H1 (cell line): ENCODE results near the gene TMEM178B. TPM values are rescaled to one million over a fixed set of nuclear protein-coding genes. Genes with fewer than 3 reads are reported as not detected.

Experiments
- CTCF ChIA-PET: fragments of 300-600 bp; sonication (Branson Sonifier 250); formaldehyde crosslinking; loops from one replicate; lab custom pipeline; 2021; ENCODE audit not compliant: partially characterized antibody; lab: Charles Lee
- POLR2A ChIA-PET: fragments of 300-600 bp; sonication (Branson Sonifier 250); formaldehyde crosslinking; loops from one replicate; lab custom pipeline; 2021; ENCODE audit warnings: inconsistent platforms; ENCODE audit not compliant: partially characterized antibody; lab: Charles Lee
- DNase-seq, 2 experiments: peaks; one replicate each; pipeline versions ENCODE4 v3.0.0 to v3.0.0-alpha.2; 2010 to 2022; ENCODE audit warnings: low spot score in 2 of 2, low read depth in 1 of 2, mixed read lengths in 1 of 2
- FAIRE-seq: peaks from 2 replicates; lab custom pipeline; 2011; peaks lifted over from hg19 to GRCh38; lab: Jason Lieb, UNC
- H2AFZ ChIP-seq: 2 replicates; pipeline ENCODE4 v1.8.1; 2012; ENCODE audit warnings: low read length, inconsistent platforms
- H2AK5ac ChIP-seq: 2 replicates; pipeline ENCODE4 v1.6.1; 2013; ENCODE audit warnings: low read depth, low read length
- H2BK120ac ChIP-seq: replicated peaks from 2 replicates; pipeline ENCODE3; 2013; ENCODE audit warnings: low read depth, low read length, inconsistent platforms
- H2BK12ac ChIP-seq: 2 replicates; pipeline ENCODE4 v1.6.1; 2013; ENCODE audit warnings: low read depth, low read length
- H2BK15ac ChIP-seq: 2 replicates; pipeline ENCODE4 v1.6.1; 2013; ENCODE audit warnings: low read length
- H2BK20ac ChIP-seq: 2 replicates; pipeline ENCODE4 v1.6.1; 2013; ENCODE audit warnings: low read length
- H2BK5ac ChIP-seq: 2 replicates; pipeline ENCODE4 v1.6.1; 2013; ENCODE audit warnings: low read depth, low read length
- H3K14ac ChIP-seq: 2 replicates; pipeline ENCODE4 v1.6.1; 2013; ENCODE audit warnings: inconsistent platforms; ENCODE audit not compliant: insufficient read length
- H3K18ac ChIP-seq: 2 replicates; pipeline ENCODE4 v1.6.1; 2013; ENCODE audit warnings: low read length; ENCODE audit errors: extremely low read depth
- H3K23ac ChIP-seq: 2 replicates; pipeline ENCODE4 v1.6.1; 2013; ENCODE audit warnings: inconsistent platforms; ENCODE audit not compliant: insufficient read length
- H3K23me2 ChIP-seq: 2 replicates; pipeline ENCODE4 v1.6.1; 2013; ENCODE audit warnings: low read depth, low read length
- H3K27ac ChIP-seq: 2 replicates; pipeline ENCODE4 v1.6.1; 2011; ENCODE audit warnings: low read depth, low read length, inconsistent platforms
- H3K27me3 ChIP-seq, 4 experiments: replicated peaks in 1 of 4; 1 replicate in 1 of 4; 2 replicates in 3 of 4; pipeline versions ENCODE4 v1.6.1 to v1.8.1; 2011 to 2013; ENCODE audit warnings: low read length in 3 of 4, mild to moderate bottlenecking in 3 of 4, inconsistent platforms in 2 of 4, mixed read lengths in 2 of 4, moderate library complexity in 1 of 4; ENCODE audit not compliant: control insufficient read depth in 3 of 4, insufficient read depth in 3 of 4; ENCODE audit errors: extremely low read depth in 1 of 4
- H3K36me3 ChIP-seq, 4 experiments: 2 replicates each; pipeline versions ENCODE4 v1.6.1 to v1.8.1; 2011 to 2013; ENCODE audit warnings: mild to moderate bottlenecking in 4 of 4, low read length in 3 of 4, moderate library complexity in 2 of 4, control low read depth in 1 of 4, inconsistent platforms in 1 of 4; ENCODE audit not compliant: insufficient read depth in 4 of 4, control insufficient read depth in 2 of 4
- H3K4ac ChIP-seq: replicated peaks from 2 replicates; pipeline ENCODE3; 2013; ENCODE audit warnings: low read length, low read depth, mixed read lengths, inconsistent platforms; ENCODE audit not compliant: insufficient read length
- H3K4me1 ChIP-seq, 4 experiments: replicated peaks in 1 of 4; 1 replicate in 1 of 4; 2 replicates in 3 of 4; pipeline versions ENCODE4 v1.6.1 to v1.8.1; 2011 to 2013; ENCODE audit warnings: low read length in 3 of 4, inconsistent platforms in 2 of 4, mixed read lengths in 1 of 4; ENCODE audit not compliant: insufficient read depth in 4 of 4, control insufficient read depth in 3 of 4
- H3K4me2 ChIP-seq, 2 experiments: 2 replicates each; pipeline versions ENCODE4 v1.6.1 to v1.8.1; 2011 to 2013; ENCODE audit warnings: low read depth in 2 of 2, low read length in 2 of 2, control low read depth in 1 of 2, inconsistent platforms in 1 of 2, mild to moderate bottlenecking in 1 of 2; ENCODE audit not compliant: insufficient read depth in 1 of 2
- H3K4me3 ChIP-seq, 4 experiments: fragments of 200-600, 300-600 bp in 1 of 4; sonication (generic), shearing (Covaris generic), sonication (Bioruptor Twin) in 1 of 4; 2 replicates each; pipeline versions ENCODE4 v1.5.1 to v1.8.1; 2011 to 2016; ENCODE audit warnings: low read length in 4 of 4, low read depth in 3 of 4, control low read depth in 2 of 4, inconsistent platforms in 2 of 4, mild to moderate bottlenecking in 2 of 4, mixed read lengths in 1 of 4, moderate library complexity in 1 of 4; ENCODE audit not compliant: insufficient read depth in 2 of 4; ENCODE audit errors: extremely low read depth in 1 of 4
- H3K56ac ChIP-seq: replicated peaks from 2 replicates; pipeline ENCODE3; 2013; ENCODE audit warnings: low read depth, mild to moderate bottlenecking, mixed read lengths, low read length, inconsistent platforms; ENCODE audit not compliant: insufficient read length
- H3K79me1 ChIP-seq: 2 replicates; pipeline ENCODE4 v1.6.1; 2013; ENCODE audit warnings: low read depth, low read length, control low read depth
- H3K79me2 ChIP-seq, 2 experiments: 2 replicates each; pipeline versions ENCODE4 v1.6.1 to v1.8.1; 2012 to 2013; ENCODE audit warnings: low read length in 2 of 2, mild to moderate bottlenecking in 2 of 2, inconsistent platforms in 1 of 2; ENCODE audit not compliant: insufficient read depth in 2 of 2, control insufficient read depth in 1 of 2
- H3K9ac ChIP-seq, 4 experiments: replicated peaks in 1 of 4; 1 replicate in 1 of 4; 2 replicates in 3 of 4; pipeline versions ENCODE4 v1.6.1 to v1.8.1; 2011 to 2013; ENCODE audit warnings: low read depth in 3 of 4, low read length in 3 of 4, control low read depth in 2 of 4, mild to moderate bottlenecking in 2 of 4, moderate library complexity in 2 of 4, inconsistent platforms in 1 of 4; ENCODE audit errors: extremely low read depth in 1 of 4
- H3K9me3 ChIP-seq, 2 experiments: 2 replicates each; pipeline versions ENCODE4 v1.6.1 to v1.8.1; 2012 to 2013; ENCODE audit warnings: mild to moderate bottlenecking in 2 of 2, moderate library complexity in 2 of 2, control low read depth in 1 of 2, inconsistent platforms in 1 of 2, low read depth in 1 of 2, low read length in 1 of 2, mixed read lengths in 1 of 2; ENCODE audit not compliant: insufficient read depth in 2 of 2
- H4K20me1 ChIP-seq, 2 experiments: replicated peaks in 1 of 2; 2 replicates each; pipeline versions ENCODE3 to v1.8.1; 2011 to 2013; ENCODE audit warnings: inconsistent platforms in 2 of 2, low read length in 2 of 2, mild to moderate bottlenecking in 1 of 2; ENCODE audit not compliant: insufficient read depth in 2 of 2, control insufficient read depth in 1 of 2
- H4K5ac ChIP-seq: 2 replicates; pipeline ENCODE4 v1.6.1; 2013; ENCODE audit warnings: low read length, low read depth, mixed read lengths, inconsistent platforms; ENCODE audit not compliant: insufficient read length
- H4K8ac ChIP-seq: 2 replicates; pipeline ENCODE4 v1.8.0; 2013; ENCODE audit warnings: mild to moderate bottlenecking, moderate library complexity, low read length, inconsistent platforms; ENCODE audit not compliant: insufficient read depth; ENCODE audit errors: extremely low read depth
- H4K91ac ChIP-seq: replicated peaks from 2 replicates; pipeline ENCODE3; 2013; ENCODE audit warnings: low read length, mixed read lengths, inconsistent platforms; ENCODE audit not compliant: insufficient read length
- ASH2L ChIP-seq: fragments of 200-600, 300-600 bp; sonication (generic); IDR thresholded peaks from one replicate; pipeline ENCODE4 v1.7.1; 2017; ENCODE audit warnings: low read length
- CHD2 ChIP-seq: IDR thresholded peaks from 2 replicates; pipeline ENCODE4 v1.6.1; 2012; ENCODE audit warnings: low read length, improper control_type of control experiment
- GTF2F1 ChIP-seq: IDR thresholded peaks from 2 replicates; pipeline ENCODE4 v1.6.1; 2012; ENCODE audit warnings: low read depth, low read length, improper control_type of control experiment, borderline replicate concordance
- SAP30 ChIP-seq: fragments of 300-600 bp; sonication (generic); IDR thresholded peaks from 2 replicates; pipeline ENCODE4 v1.7.1; 2012; ENCODE audit warnings: low read length, moderate library complexity, mild to moderate bottlenecking, inconsistent platforms; ENCODE audit not compliant: insufficient read depth, insufficient replicate concordance
- SP1 ChIP-seq: IDR thresholded peaks from 2 replicates; pipeline ENCODE4 v1.6.1; 2011; ENCODE audit warnings: low read depth, low read length
- SUZ12 ChIP-seq: fragments of 200-600 bp; sonication (generic); IDR thresholded peaks from 2 replicates; pipeline ENCODE4 v1.6.1; 2012; ENCODE audit warnings: mild to moderate bottlenecking, inconsistent platforms, low read length, moderate library complexity, mixed read lengths
- TEAD4 ChIP-seq: IDR thresholded peaks from 2 replicates; pipeline ENCODE4 v1.6.1; 2012; ENCODE audit warnings: low read depth, low read length, inconsistent platforms, mixed read lengths
- WGBS, 2 experiments: shearing (Covaris generic) in 1 of 2; methylation state at CpG; one replicate each; pipeline versions ENCODE4 v1.1.6 to v1.1.7; 2013 to 2015; ENCODE audit warnings: low lambda C conversion rate in 2 of 2, mixed read lengths in 2 of 2, inconsistent platforms in 1 of 2, low coverage in 1 of 2, missing lambda C conversion rate in 1 of 2; ENCODE audit not compliant: insufficient replicate concordance in 2 of 2, insufficient coverage in 1 of 2, insufficient read length in 1 of 2; ENCODE audit errors: extremely low coverage in 1 of 2, missing lambda C conversion rate in 1 of 2; 5-methylcytosine and 5-hydroxymethylcytosine counted together
- polyA plus RNA-seq, 7 experiments: library from polyadenylated mRNA; depleted of rRNA in 3 of 7; stranded (reverse) in 5 of 7; unstranded in 2 of 7; fragments of >200 nt in 5 of 7; fragments of 200-250 nt in 2 of 7; gene quantifications; 1 replicate in 5 of 7; 2 replicates in 1 of 7; 4 replicates in 1 of 7; pipeline versions ENCODE4 v1.2.1 to v1.2.3, GENCODE V29; 2011 to 2013; ENCODE audit warnings: missing spikeins in 2 of 7, mixed read lengths in 2 of 7
- total RNA-seq: library from RNA; stranded (reverse); fragmentation: NEBNext Ultra II Directional; extraction: Animal tissue kit (Norgen Biotek cat#: 25700); gene quantifications from 2 replicates; pipeline ENCODE4 v1.2.1, GENCODE V29; 2021
- TF ChIP-seq, protein P1 (sequence below): IDR thresholded peaks from 2 replicates; pipeline ENCODE4 v1.6.1; 2012; ENCODE audit warnings: inconsistent platforms
- TF ChIP-seq, protein P2 (sequence below), 3 experiments: IDR thresholded peaks; 1 replicate in 2 of 3; 2 replicates in 1 of 3; pipeline versions ENCODE4 v1.5.1 to v1.6.1; 2011; ENCODE audit warnings: low read length in 3 of 3, mild to moderate bottlenecking in 3 of 3, inconsistent platforms in 2 of 3, low read depth in 1 of 3, moderate library complexity in 1 of 3; ENCODE audit not compliant: insufficient read depth in 1 of 3; ENCODE audit errors: control extremely low read depth in 1 of 3

The TMEM178B gene
- total and polyA plus RNA-seq, 2 of the 8 experiments (the other 6 are each of a cell fraction or from before 2014, with no cell fraction given) = 5.3 to 18.1 TPM

DNA sequence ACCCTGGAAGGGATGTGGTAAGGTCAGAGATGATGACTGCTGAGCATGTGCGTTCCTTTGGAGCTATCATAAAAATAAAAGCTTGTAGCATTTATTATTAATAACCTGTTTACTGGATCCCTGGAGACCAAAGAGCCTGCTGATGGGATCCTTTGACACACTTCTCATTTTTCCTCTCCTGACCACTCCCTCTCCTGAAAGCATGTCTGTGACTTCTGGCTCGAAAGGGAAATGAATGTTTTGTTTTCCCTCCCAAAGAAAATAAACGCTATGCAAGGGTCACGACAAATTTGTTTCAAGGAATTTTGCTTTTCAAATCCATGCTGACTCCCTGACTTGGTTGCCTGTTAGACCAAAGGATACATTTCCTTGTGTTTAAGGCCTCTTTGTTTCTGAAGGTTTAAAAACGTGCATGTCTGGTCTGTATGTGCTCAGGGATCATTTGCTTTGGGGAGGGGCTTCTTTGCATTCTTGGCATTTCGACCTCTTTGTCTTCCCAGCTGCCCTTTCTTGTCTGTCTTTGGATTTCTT is 292.3 kb downstream of the TMEM178B start:
- TF ChIP-seq SUZ12 (no peak), GTF2F1 (no peak), SP1 (0 out of 2 replicates have a peak, but pooled peaks have one; percentile 41), SAP30 (no peak), CHD2 (no peak), ASH2L (no peak), TEAD4 (peak; percentile 95)
- TF ChIP-seq, protein P1, sequence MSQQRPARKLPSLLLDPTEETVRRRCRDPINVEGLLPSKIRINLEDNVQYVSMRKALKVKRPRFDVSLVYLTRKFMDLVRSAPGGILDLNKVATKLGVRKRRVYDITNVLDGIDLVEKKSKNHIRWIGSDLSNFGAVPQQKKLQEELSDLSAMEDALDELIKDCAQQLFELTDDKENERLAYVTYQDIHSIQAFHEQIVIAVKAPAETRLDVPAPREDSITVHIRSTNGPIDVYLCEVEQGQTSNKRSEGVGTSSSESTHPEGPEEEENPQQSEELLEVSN = peak; percentile 42; the same call in 1 of the 2 replicates
- TF ChIP-seq, protein P2, sequence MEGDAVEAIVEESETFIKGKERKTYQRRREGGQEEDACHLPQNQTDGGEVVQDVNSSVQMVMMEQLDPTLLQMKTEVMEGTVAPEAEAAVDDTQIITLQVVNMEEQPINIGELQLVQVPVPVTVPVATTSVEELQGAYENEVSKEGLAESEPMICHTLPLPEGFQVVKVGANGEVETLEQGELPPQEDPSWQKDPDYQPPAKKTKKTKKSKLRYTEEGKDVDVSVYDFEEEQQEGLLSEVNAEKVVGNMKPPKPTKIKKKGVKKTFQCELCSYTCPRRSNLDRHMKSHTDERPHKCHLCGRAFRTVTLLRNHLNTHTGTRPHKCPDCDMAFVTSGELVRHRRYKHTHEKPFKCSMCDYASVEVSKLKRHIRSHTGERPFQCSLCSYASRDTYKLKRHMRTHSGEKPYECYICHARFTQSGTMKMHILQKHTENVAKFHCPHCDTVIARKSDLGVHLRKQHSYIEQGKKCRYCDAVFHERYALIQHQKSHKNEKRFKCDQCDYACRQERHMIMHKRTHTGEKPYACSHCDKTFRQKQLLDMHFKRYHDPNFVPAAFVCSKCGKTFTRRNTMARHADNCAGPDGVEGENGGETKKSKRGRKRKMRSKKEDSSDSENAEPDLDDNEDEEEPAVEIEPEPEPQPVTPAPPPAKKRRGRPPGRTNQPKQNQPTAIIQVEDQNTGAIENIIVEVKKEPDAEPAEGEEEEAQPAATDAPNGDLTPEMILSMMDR (IDR thresholded peaks at IDR 0.05; ENCODE audit: control extremely low read depth in 1 of 3, insufficient read depth in 1 of 3, low read depth in 1 of 3, low read length in 3 of 3) = no peak
- TF ChIP-seq, all 59 proteins: peak for 3
- no peak overlapping the region for H3K23ac ChIP-seq
- peaks cover 6 to 24% (median 14%) of the 10 kb centered on the region in 4 experiments for H3K4me1 ChIP-seq
- H4K91ac ChIP-seq = peak overlapping the region; percentile 32
- H2BK15ac ChIP-seq = 0 out of 2 replicates have a peak overlapping the region, but pooled peaks have one; percentile 76
- H3K79me1 ChIP-seq = no peaks in the 10 kb centered on the region; the same call in 1 of the 2 replicates
- H3K27ac ChIP-seq = no peak overlapping the region
- DNase-seq = no peak
- ChIA-PET CTCF (interaction anchor here (1.0 kb wide), 1 partner anchor 167 kb away, joined by 3 read pairs; no protein-coding TSS in a partner anchor), POLR2A (interaction anchor here (0.6 to 1.6 kb wide), 3 partner anchors 32 to 73 kb away, joined by 3 read pairs; no protein-coding TSS in a partner anchor)
- H3K36me3 ChIP-seq = no peaks in the 10 kb centered on the region
- H2BK5ac ChIP-seq = no peak overlapping the region
- no peaks in the 10 kb centered on the region for H3K9me3 ChIP-seq
- H3K18ac ChIP-seq = peak overlapping the region; percentile 7; the same call in 1 of the 2 replicates
- peak overlapping the region; percentile 67; the same call in 1 of the 2 replicates for H2AFZ ChIP-seq
- H3K79me2 ChIP-seq = no peaks in the 10 kb centered on the region
- H3K4me2 ChIP-seq = peak overlapping the region; percentile 21 to 55; a peak in 3 of 4 replicates
- no peaks in the 10 kb centered on the region for H4K20me1 ChIP-seq
- 43% methylated on average over 6 of the region's 6 CpGs; no CpG with 5 or more reads in 1 of the 2 experiments for WGBS, 2 experiments
- no peaks in the 10 kb centered on the region; the same call in 1 of the 2 replicates for H3K23me2 ChIP-seq
- no peak overlapping the region; the same call in 1 of the 2 replicates for H2BK12ac ChIP-seq
- H2BK120ac ChIP-seq = no peak overlapping the region
- H4K8ac ChIP-seq = no peak overlapping the region
- no peak overlapping the region for H4K5ac ChIP-seq
- no peak overlapping the region; the same call in 1 of the 2 replicates for H2BK20ac ChIP-seq
- peak overlapping the region in 1 of 4 experiments; percentile 11; a peak in 1 of 8 replicates for H3K4me3 ChIP-seq
- H3K56ac ChIP-seq = no peak overlapping the region
- H3K4ac ChIP-seq = no peak overlapping the region
- H3K14ac ChIP-seq = no peak overlapping the region
- FAIRE-seq = peak; percentile 75
- no peak overlapping the region for H2AK5ac ChIP-seq
- no peak overlapping the region for H3K9ac ChIP-seq
- no peaks in the 10 kb centered on the region for H3K27me3 ChIP-seq
